Stimulated activated CD8-positive, alpha-beta memory T cell treated with anti-CD3 and anti-CD28 coated beads, Interleukin-4, amount 100 ng/mL, for 4 hours (primary cell): ENCODE results near the gene IL24.

Experiments used
- DNase-seq, 2 donors: peaks; one replicate each; pipeline ENCODE4 v3.0.0-alpha.2; 2020; ENCODE audit warnings: low read depth in 2 of 2, low spot score in 1 of 2

The IL24 gene

GRCh38 chr1:206878456-206878855 lies 18.8 kb upstream of the IL24 start:
- DNase-seq, result no peak

- DNase-seq, result no peak
These were observed 16.9 kb upstream of the IL24 start for GRCh38 chr1:206880314-206880713.

GRCh38 chr1:206882555-206882954 lies 14.7 kb upstream of the IL24 start:
- DNase-seq, result no peak

GRCh38 chr1:206883160-206883559 lies 14.1 kb upstream of the IL24 start:
- DNase-seq, result no peak

- no peak for DNase-seq
These were observed 13.4 kb upstream of the IL24 start for GRCh38 chr1:206883876-206884275.

GRCh38 chr1:206885341-206886060 lies 11.7 kb upstream of the IL24 start:
- DNase-seq, result no peak

- DNase-seq, result no peak
These were observed 10.4 kb upstream of the IL24 start for GRCh38 chr1:206886831-206887230.

- DNase-seq, result no peak
These were observed 9.5 kb upstream of the IL24 start for GRCh38 chr1:206887701-206888100.

GRCh38 chr1:206890125-206891060 lies 6.8 kb upstream of the IL24 start:
- no peak for DNase-seq

- DNase-seq, result no peak
These were observed 5.8 kb upstream of the IL24 start for GRCh38 chr1:206891412-206891811.

GRCh38 chr1:206892351-206892984 lies 4.8 kb upstream of the IL24 start:
- DNase-seq, result no peak

GRCh38 chr1:206893380-206893779 lies 3.9 kb upstream of the IL24 start:
- DNase-seq, result no peak

- DNase-seq, result no peak
These were observed 1.9 kb upstream of the IL24 start for GRCh38 chr1:206895325-206895724.

- no peak for DNase-seq
These were observed 1.4 kb upstream of the IL24 start for GRCh38 chr1:206895837-206896242.

GRCh38 chr1:206896261-206896660 lies 982 bp upstream of the IL24 start:
- no peak for DNase-seq

- DNase-seq, result no peak
These were observed 1.1 kb downstream of the IL24 start for GRCh38 chr1:206898089-206898914.

GRCh38 chr1:206898915-206899431 lies 1.7 kb downstream of the IL24 start:
- DNase-seq, result no peak

- no peak for DNase-seq
These were observed 2.5 kb downstream of the IL24 start for GRCh38 chr1:206899717-206900116.

GRCh38 chr1:206900149-206900548 lies 2.9 kb downstream of the IL24 start:
- DNase-seq, result no peak

- DNase-seq, result no peak
These were observed 4.7 kb downstream of the IL24 start for GRCh38 chr1:206901944-206902343.

GRCh38 chr1:206902702-206903101 lies 5.5 kb downstream of the IL24 start:
- no peak for DNase-seq
